ENCODE data around the gene LUZP2.

LUZP2 gene

DNA sequence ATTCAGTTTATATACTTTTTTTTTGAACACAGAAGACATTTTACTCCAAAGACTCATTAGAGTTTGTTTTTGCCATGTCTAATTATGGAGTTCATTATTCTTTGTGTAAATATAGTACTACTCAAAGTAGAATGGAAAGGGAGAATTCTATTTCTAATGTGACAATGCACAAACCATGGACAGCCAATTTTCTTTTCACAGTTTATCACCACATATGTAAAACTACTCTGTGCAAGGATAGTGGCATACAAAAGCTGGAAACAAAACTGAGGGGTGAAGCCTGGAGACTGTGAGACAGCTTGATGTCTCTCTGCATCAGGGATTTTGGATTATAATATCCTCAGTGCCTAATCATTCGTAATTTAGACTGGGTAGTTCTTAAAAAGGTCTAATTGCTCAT, 75.5 kb downstream of the LUZP2 start:
- no peak for DNase-seq

DNA sequence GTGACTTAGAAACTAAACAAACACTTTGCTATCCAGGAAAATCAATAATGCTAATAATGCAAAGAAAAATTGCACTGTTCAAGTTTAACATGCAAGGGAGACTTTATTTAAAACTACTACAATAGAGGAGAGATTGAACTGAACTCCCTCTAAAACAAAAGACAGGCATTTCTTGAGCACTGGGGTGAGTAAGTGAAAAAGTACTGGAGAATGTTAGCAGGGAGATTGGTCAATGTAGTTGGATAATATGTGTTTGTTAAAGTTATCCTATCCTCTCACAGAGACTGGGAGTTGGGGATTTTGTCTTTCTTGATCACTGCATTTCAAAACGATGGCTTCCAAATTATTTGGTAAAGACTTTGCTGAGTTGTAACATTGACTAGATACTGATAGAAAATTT, 77.6 kb downstream of the LUZP2 start:
- DNase-seq, result no peak

DNA sequence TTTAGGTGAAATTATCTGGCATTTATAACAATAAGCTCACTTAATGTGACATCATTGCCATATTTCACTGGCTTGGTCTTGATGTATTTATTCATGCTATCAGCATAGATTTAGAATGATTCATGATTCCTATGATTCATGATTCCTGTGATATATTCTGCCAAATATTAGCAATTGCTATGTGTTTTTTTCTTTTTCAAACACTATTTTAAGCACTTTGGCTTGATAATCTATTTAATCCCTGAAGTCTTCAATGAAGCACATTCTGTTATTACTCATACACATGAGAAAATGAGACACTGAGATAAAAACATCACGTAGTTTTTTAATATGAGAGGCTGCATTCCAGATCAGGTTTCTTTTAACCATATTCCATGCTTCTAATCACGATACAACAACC, 78.5 kb downstream of the LUZP2 start:
- DNase-seq, result no peak

DNA sequence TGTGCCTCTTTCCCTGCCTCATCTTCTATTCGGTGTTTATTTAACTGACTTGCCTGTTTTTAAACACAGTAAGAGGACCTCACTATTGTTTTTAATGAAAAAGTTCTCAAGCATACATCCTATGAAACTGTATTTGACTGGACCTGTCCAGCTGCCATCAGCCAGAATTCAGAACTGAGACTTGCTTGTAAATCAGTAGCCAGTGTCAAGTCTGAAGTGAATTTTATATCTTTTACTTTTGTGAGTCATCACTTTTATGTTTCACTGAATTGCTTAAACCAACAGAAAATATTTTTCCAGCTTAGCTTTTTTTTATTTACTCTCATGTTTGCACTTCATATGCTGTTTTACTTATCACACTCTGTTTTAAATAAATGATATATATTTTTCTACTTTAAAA, 88.3 kb downstream of the LUZP2 start:
- DNase-seq, result no peak

DNA sequence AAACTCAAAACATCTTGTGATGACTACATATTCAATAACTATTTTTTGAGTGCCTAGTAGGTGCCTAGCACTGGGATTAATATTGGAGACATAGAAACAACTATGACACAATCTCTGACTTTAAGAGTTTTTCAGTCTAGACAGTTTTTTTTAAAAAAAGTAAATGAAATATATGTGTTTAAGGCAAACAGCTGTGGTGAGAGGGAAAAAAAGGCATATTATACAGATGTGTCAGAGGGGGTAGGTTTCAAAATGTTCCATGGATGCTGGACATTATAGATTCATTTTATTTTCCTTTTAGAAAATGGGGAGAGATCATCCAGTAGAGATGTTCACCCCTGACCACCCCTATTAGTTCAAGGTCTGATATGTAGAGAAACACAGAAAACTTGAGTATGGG, 90.8 kb downstream of the LUZP2 start:
- no peak for DNase-seq

DNA sequence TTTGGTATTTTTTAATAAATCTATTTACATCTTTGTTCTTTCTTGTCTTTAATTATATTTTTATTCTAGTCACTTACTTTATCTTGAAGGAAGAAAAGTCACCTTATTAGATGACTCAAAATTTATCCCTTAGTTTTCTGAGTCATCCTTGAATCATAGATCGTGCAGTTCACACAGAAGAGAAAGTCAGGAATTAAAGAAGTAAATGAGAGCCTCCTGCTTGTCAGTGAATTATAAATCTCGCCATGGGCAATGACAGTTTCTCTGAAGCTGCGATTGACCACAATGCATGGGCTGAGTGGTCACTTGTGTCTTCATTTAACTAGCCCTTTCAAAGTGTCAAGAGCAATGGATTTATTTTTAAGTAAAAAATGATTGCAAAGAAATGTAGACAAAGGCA, 91.2 kb downstream of the LUZP2 start:
- no peak for DNase-seq

DNA sequence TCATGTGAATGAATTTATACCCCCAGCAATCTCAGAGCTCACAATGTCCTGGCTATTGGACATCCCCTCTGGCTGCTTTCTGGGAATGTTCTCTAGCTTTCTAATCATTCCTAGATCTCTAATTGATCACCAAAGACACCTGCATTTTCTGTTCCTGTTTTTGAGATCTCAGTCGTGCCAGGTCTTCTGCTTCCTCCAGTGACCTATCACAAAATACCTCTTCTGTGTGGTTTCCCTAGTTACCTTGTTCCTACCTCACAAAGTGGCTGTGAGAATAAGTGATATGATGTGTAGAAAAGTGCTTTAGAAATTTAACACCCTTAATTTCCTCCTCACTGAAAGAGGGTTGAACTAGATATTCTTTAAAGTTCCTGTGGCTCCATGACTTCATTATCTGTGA, 92.2 kb downstream of the LUZP2 start:
- no peak for DNase-seq

DNA sequence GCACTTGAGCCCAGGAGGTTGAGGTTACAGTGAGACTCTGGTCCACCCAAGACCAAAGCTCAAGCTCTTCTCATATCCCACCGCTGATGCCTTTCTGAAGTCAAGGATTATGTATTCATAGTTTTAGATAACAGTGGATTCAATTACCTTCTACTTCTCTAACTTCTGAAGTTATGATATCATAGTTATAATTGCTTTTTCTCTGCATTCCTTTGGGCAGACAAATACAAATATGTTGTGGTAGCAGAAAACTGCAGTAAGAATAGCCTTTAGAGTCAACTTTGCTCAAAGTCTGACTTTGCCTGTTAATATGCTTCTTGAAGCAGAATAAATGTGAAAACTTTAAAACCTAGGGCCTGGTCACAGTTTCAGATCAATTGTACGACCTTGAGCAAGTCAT, 94.4 kb downstream of the LUZP2 start:
- no peak for DNase-seq

DNA sequence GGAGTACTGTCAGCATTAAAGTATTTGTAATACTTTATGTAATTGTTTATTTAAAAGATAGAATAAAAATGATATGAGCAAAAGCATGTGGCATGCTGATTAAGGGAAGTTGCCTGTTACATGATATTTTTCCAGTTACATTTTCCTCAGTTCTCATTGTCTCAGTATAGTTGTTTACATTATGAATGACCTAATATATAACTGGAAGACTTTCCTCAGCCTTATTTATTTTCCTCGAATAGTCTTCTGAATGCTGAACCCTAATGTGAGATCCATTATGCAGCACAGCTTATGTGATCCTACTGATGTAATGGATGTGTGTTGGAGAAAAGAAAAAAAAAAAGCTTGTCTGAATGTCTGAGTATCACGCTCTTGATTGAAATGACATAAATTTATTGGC, 95.5 kb downstream of the LUZP2 start:
- no peak for DNase-seq

DNA sequence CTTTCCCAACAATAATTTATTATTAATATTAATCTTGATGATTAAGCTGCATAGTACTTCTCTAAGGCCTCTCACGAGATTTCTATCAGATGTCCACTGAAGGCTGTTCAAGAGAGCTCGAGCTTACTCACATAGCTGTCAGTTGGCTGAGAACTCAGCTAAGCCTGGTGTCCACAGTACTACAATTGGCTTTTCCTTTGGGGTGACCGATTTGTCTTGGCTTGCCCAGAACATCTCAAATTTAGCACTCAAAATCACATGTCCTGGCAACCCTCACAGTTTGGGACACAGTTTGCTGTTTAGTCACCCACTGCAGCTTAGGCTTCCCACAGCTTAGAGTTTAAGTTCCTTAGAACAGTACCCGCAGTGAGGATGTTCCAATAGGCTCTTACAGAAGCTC, 96.5 kb downstream of the LUZP2 start:
- no peak for DNase-seq

DNA sequence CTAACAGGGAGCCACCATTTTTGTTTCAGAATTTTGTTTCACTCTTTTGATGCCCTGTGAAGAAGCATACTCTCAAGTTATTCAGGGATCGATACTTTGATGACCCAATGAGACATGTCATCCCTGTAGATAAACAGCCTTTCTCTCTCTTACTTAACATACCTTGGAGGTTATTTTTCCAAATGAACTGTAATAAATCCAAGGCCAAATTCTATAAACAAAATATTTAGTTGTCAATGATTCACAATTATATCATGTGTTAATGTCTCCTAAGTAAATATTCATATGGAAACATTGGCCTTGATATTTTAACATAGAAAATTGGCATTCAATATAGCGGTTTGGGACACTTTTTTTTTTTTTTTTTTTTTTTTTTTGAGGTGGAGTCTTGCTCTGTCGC, 97.5 kb downstream of the LUZP2 start:
- no peak for DNase-seq

DNA sequence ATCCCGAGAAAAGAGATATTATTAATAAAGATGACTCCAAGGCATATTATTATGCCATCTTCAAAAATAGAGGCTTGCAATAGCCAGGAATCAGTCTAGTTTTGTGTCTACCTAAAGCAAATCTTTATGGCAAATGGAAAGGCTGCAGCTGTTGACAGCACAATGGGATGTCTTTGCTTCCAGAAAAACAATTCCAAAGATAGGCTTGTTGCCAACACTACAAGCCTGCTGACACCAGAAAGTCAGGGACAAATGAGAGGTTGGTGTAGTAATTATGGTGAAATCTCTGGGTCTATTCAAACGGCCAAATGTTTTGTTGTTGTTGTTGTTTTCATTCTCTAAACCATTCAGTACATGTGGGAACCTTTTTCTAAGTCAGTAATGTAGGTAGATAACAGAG, 101.8 kb downstream of the LUZP2 start:
- DNase-seq, result no peak

DNA sequence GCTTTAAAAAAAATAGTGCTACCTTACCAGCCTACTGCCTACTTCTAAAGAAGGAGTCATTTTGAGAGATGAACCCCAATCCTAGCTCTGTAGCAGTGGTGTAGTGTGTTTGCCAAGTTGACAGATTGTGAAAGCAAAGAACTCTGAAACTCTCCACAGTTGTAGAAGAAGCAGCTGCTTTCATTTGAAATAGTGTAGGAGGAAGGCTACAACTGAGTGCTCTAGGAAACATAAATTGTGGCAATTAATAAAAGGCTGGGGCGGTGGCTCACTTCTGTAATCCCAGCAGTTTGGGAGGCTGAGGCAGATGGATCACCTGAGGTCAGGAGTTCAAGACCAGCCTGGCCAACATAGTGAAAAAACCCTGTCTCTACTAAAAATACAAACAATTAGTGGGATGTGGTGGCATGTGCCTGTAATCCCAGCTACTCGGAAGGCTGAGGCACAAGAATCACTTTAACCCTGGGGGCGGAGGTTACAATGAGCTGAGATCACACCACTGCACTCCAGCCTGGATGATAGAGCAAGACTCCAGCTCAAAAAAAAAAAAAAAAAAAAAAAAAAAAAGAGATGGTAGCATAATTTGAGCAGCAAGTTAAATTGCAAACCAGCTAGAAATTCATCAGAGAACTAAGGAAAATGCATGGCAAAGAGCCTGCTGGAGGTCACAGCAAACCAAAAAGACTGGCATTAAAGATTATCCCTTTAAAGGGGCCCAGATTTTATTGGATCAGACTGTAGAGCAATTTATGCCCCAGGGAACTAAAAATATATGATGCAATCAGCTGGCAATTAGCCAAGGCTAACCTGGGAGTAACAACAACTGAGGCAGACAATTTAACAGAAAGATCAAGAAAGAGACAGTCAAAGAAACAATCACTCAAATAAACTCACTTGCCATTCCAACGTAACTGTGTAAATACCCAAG, 112.6 kb downstream of the LUZP2 start:
- DNase-seq, result no peak

DNA sequence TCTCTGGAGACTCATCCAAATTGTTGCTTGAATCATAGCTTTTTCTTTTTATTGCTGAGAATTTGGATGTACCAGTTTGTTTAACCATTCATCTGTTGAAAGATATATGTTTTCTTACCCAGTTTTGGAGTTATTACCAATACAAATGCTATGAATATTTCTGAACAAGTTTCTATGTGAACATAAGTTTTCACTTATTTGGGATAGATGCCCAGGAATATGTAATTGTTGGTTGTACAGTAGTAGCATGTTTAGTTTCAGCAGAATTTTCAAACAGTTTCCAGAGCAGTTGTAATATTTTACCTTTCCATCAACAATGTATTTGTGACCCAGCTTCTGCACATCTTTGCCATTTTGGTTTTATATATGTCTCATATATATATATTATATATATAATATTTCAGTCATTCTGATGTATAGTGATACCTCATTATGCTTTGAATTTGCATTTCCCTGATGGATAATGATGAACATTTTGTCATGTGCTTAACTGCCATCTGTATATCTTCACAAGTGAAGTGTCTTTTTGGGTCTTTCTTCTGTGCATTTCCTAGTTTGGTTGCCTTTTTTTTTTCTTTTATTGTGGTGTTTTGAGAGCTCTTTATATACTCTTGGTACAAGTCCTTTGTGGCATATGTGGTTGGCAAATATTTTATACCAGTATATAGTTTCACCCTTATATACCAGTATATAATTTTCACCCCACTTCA, 118.8 kb downstream of the LUZP2 start:
- no peak for DNase-seq

DNA sequence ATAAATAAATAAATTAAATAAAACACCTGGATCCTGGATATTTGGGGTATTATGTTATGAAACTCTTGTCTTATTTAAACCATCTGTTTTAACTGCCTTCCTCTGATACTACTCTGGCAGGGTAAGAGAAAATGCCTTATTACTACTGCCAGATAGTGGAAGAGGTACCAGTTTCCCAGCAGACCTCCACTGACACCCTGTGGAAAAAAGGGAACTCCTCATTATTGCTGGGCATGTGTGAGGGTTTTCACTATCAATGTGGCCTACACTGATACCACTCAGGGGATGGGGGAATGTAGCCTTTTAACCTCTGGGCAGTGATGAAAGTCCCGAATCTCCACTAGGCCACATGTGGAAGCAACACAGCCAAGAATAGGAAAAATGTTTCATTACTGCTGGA, 121.0 kb downstream of the LUZP2 start:
- no peak for DNase-seq

DNA sequence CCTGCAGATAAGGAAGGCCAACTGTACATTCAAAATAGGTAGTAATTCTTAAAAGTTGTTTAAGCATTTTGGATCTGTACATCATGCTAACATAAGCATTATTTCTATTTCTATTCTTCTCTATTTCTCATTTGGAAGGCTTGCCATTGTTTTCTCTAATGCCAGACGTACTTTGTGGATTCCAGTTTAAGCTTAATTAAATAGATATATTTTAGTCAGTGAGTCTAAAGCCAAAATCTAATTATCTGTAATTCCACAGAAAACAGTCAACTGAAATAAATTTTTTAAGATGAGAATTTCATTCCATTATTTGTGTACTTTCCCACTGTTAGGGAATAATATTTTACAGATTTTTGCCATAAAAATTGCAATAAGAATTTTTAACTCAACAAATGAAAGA, 123.0 kb downstream of the LUZP2 start:
- DNase-seq, result no peak

DNA sequence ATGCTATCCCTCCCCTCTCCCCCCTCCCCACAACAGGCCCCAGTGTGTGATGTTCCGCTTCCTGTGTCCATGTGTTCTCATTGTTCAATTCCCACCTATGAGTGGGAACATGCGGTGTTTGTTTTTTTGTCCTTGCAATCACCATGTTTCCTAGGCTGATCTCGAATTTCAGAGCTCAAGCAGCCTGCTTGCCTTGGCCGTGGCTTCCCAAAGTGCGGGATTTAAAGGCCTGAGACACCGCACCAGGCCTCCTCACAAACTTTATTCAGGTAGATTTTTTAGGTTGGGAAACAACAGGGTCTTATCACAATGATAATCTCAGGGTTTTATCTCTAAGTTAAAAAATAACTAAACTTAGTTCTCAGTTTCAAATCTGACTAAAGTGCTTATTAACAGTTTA, 125.4 kb downstream of the LUZP2 start:
- DNase-seq, result no peak

DNA sequence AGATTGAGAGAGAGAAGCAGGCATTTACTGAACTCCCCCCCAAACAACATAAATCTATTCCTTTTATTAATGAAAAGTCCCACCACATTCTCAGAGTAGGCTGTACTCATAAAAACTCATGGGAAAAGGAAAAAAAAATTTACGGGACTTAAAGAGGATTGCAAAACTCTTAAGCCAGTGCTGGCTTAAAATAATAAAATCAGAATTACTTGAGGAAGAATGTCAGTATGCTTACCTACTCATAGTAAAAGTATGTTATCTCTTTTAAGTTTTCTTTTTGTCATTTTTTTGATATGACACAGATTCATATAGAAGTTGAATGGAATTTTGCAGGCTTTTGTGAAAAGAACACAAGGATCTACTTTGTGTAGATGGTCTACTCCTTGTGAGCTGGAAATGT, 126.3 kb downstream of the LUZP2 start:
- DNase-seq, result no peak

DNA sequence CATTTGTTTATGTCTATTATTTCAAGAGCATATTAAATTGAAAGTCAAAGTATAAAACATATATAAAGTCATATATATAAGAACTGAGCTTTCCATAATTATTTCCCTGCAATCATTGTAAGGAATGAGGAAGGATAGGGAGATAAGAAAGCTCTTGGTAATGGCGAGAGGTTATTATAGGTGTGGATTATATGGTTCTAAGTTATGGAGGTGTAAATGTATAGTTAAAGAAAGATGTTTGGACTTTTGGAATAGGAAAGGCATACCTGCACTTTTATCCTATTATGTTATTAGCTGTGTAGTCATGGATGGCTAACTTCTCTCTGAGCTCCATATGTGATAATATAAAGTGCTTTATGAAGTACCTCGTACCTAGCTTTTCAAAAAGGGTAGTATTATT, 127.6 kb downstream of the LUZP2 start:
- no peak for DNase-seq

DNA sequence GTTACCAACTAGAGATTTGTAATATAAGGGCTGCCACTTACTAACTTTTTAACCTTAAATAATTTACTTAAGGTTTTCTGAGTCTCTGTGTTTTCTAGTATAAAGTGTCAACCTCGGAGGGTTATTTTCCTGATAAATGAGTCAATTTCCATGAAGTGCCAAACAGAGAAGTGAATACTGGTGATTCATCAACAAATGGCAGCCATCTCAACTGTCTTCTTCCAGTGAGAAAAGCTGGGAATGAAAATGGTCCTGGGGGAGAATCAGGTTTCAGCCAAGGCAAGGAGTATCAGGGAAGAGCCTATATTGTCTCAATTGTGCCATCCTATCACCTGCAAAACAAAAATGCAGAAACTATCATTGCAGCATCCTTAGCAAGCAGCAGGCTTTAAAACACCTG, 129.1 kb downstream of the LUZP2 start:
- DNase-seq, result no peak

DNA sequence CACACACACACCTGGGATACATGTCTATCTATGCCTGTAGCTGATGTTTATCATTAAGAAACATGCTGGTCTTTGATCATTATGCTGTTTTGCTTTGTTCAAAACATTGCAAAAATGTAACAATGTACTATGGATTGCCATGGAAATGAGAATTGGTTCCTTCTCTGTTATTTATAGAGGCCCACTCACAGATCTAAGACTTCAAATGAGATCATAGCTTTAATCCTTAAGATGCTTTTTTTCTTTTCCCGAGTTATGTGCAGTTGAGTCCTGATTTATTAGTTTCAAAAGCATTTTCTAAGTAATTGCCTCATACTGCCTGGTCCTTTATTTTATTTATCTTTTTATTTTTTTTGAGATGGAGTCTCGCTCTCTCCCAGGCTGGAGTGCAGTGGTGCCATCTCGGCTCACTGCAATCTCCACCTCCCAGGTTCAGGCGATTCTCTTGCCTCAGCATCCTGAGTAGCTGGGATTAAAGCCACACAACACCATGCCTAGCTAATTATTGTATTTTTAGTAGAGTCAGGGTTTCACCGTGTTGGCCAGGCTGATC, 131.4 kb downstream of the LUZP2 start:
- DNase-seq, result no peak

DNA sequence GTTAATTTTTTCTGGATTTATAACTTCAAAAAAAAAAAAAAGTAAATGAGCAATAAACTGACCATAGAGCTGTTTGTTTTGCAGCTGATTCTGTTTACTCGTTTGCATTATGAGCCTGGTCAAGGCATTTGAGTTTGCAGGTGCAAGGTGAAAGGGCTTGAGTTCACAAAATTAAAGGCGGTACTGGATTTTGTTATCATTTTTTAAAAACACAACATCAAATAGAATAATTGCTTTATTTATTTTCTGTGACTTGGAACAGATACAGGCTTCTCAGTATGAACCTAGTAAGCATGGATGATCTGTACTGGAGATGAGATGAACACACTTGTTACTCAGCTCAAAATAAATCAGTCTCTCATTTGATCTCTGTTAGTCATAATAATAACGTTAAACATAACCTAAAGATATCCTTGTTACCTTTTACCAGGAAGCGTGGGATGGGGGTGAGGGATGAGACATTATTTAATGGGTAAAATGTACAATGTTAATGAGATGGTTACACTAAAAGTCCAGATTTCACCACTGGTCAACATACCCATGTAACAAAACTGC, 137.8 kb downstream of the LUZP2 start:
- DNase-seq, result no peak

DNA sequence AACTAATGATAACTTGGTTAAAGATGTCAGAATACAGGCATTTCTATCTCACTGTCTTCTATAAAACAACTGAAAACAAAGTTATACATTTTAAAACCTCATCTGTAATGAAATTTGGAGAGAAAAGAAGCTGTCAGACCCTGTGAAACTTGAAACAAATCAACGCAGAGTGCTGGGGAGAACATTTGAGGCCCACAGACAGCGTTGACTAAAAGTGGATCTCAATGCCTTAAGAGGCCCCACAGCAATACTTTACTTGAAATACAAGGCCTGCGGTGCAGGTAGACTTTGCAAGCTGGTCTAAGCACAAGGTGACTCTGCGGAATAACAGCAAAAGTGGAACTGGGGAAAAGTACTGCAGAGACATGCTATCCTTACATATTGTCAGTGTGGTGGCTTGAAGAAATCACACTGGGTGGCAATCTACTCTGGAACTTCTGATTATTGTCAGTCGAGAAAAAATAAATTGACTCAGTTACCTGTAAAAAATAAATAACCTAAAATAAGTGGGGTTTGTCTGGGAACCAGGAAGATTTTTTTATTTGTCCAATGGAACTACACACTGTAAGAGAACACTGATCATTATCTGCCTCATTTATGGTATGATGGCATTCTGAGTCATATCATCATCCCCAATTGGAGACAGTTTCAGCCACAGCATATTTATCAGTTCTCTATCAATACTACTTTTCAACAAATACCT, 138.9 kb downstream of the LUZP2 start:
- DNase-seq, result no peak

All from activated CD4-positive, alpha-beta T cell treated with anti-CD3 and anti-CD28 coated beads for 48 hours (primary cell).